Measurements from ENCODE around the gene TNIK. TPM values are rescaled to one million over a fixed set of nuclear protein-coding genes. Genes with fewer than 3 reads are reported as not detected.

TNIK gene
- polyA plus RNA-seq, 1 donor, result 32.3 TPM

DNA sequence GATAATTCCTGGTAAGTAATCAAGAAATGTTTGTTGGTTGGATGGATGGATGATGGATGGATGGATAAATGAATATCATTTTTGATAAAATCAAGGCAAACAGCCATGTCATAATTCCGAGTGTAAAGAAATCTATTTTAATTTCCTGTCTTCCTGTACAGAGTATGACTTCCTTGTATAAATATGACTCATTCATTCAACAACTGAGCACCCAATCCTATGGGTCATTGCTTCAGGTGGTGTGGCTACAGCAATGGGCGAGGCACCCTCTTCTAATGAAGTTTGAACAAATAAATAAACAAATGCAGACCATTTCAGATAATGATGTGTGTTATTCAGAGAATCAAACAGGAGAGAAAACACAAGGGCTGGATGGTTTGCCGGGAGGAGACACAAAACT, 198.7 kb downstream of the TNIK start:
- H3K36me3 ChIP-seq (ENCODE audit: control insufficient read depth, insufficient read depth, low read length), result no peaks in the 10 kb centered on the region
- no peak overlapping the region for H3K27ac ChIP-seq (ENCODE audit: low read length)
- H3K4me1 ChIP-seq (ENCODE audit: control insufficient read depth, insufficient read depth, low read length), result peaks cover 5% of the 10 kb centered on the region
- no peak overlapping the region for H3K4me3 ChIP-seq (ENCODE audit: low read length)
- H3K9me3 ChIP-seq (ENCODE audit: control insufficient read depth, low read depth, low read length), result no peaks in the 10 kb centered on the region
- H3K27me3 ChIP-seq (ENCODE audit: control insufficient read depth, insufficient read depth, low read length), result no peaks in the 10 kb centered on the region
- no peak for DNase-seq
- WGBS (ENCODE audit: insufficient coverage, low lambda C conversion rate), result no CpG with 5 or more reads among the region's 3 CpGs

DNA sequence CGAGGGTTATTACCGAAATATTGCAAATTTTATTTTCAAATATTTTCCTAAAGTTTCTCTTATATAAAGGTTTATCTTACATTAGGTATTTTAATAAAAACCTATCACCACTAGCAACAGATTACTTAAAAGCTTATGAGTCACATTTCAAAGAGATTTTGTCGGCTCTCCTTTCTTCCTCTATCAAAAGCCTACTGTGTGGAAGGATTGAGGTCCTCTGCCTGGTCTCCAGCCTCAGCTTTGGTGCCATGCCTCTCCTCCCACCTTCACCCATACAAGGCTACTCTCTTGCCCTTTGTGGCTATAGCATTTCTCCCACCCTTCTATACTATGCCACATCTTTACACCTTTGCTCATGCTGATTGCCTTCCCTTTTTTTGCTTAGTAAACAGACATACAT, 199.3 kb downstream of the TNIK start:
- H3K4me3 ChIP-seq (ENCODE audit: low read length), result no peak overlapping the region
- no peak overlapping the region for H3K27ac ChIP-seq (ENCODE audit: low read length)
- DNase-seq, result no peak
- H3K27me3 ChIP-seq (ENCODE audit: control insufficient read depth, insufficient read depth, low read length), result no peaks in the 10 kb centered on the region
- H3K36me3 ChIP-seq (ENCODE audit: control insufficient read depth, insufficient read depth, low read length), result no peaks in the 10 kb centered on the region
- WGBS (ENCODE audit: insufficient coverage, low lambda C conversion rate), result 83% methylated on average over 2 of the region's 3 CpGs
- no peaks in the 10 kb centered on the region for H3K9me3 ChIP-seq (ENCODE audit: control insufficient read depth, low read depth, low read length)
- peaks cover 2% of the 10 kb centered on the region for H3K4me1 ChIP-seq (ENCODE audit: control insufficient read depth, insufficient read depth, low read length)

DNA sequence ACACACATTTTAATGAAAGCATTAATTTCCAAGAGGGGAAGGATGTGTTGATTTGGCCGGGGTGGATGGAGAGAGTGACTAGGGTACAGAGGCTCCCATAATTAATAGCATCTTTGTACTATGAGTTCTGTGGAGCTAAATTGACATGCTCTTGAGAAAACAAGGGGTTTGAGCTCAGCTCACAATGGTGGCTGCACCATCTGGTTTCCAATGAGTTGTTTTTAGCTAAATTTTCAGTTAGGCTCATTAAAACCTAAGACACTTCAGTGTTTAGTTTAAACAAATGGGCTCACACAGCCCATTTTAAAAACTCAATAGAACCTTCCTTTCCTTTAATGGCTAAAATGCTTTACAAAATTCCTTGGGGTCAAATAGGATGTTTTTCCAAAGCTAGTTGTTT, 199.7 kb downstream of the TNIK start:
- no peaks in the 10 kb centered on the region for H3K27me3 ChIP-seq (ENCODE audit: control insufficient read depth, insufficient read depth, low read length)
- DNase-seq, result no peak
- H3K27ac ChIP-seq (ENCODE audit: low read length), result no peak overlapping the region
- H3K4me1 ChIP-seq (ENCODE audit: control insufficient read depth, insufficient read depth, low read length), result no peaks in the 10 kb centered on the region
- H3K36me3 ChIP-seq (ENCODE audit: control insufficient read depth, insufficient read depth, low read length), result no peaks in the 10 kb centered on the region
- H3K9me3 ChIP-seq (ENCODE audit: control insufficient read depth, low read depth, low read length), result no peaks in the 10 kb centered on the region
- no CpG with 5 or more reads among the region's 1 CpG for WGBS (ENCODE audit: insufficient coverage, low lambda C conversion rate)
- no peak overlapping the region for H3K4me3 ChIP-seq (ENCODE audit: low read length)

DNA sequence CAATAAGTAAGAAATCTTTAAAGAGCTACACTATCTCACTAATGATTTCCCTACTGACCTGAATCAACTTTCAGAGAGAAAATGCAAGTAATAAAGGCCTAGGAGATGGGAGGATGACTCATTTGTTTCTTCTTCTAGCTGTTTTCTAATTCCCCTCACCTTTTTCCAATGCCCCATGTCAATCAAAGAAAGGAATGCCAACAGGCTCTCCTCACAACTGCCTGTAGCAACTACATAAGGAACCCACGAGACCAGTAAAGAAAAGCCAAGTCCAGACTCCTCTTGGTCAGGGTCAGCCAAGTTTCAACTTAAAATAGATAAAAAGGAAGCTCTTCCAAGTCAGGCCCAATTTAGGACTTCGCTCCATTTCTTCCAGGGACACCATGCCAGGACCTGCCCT, 201.9 kb downstream of the TNIK start:
- H3K36me3 ChIP-seq (ENCODE audit: control insufficient read depth, insufficient read depth, low read length), result no peaks in the 10 kb centered on the region
- DNase-seq, result no peak
- H3K27me3 ChIP-seq (ENCODE audit: control insufficient read depth, insufficient read depth, low read length), result no peaks in the 10 kb centered on the region
- H3K4me3 ChIP-seq (ENCODE audit: low read length), result no peak overlapping the region
- H3K9me3 ChIP-seq (ENCODE audit: control insufficient read depth, low read depth, low read length), result no peaks in the 10 kb centered on the region
- no peak overlapping the region for H3K27ac ChIP-seq (ENCODE audit: low read length)
- no peaks in the 10 kb centered on the region for H3K4me1 ChIP-seq (ENCODE audit: control insufficient read depth, insufficient read depth, low read length)
- WGBS (ENCODE audit: insufficient coverage, low lambda C conversion rate), result 100% methylated on average over 1 of the region's 2 CpGs

DNA sequence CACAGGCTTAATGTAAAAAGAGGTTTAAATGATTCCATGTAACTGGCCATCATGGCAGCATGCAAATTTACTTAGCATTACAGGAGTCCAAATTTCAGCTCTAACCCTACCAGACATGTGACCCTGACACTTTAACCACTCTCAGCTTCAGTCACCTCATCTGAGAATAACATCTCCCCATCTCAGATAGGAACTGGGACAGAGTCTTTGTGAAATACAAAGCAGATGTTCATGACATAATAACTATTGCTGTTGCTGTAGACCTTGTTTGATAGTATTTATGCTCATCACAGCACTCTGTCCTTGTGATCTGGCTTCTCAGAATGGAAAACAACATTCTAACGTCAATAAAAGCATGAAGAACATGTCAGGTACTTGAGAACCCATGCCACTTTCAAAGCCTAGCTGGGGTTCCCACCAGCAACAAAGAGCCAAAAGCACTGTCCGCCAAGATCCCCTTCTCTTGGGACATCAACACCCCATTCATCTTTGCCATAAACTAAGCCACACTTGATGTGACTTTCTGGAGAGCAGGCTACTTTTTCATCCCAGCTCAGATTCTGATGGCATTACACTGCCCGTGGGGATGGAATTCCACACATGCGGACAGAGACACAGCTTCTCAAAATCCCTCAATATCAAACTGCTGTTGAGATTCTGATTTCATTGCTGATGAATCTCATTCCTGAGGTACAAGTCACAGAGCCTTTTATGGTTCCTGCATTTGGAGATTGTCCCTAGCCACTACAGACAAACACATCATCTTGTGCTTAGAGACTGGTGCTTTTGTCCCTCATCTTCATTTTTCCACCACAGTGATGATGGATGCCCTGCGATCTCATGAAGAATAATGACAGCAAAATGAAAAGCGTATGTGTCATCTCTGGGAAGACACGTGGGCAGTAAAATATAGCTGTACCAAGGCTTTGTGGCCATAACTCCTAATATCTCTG, 202.7 kb downstream of the TNIK start:
- Histone ChIP-seq H3K36me3 (ENCODE audit: control insufficient read depth, insufficient read depth, low read length) (no peaks in the 10 kb centered on the region), H3K27ac (ENCODE audit: low read length) (no peak overlapping the region), H3K9me3 (ENCODE audit: control insufficient read depth, low read depth, low read length) (no peaks in the 10 kb centered on the region), H3K4me1 (ENCODE audit: control insufficient read depth, insufficient read depth, low read length) (no peaks in the 10 kb centered on the region), H3K4me3 (ENCODE audit: low read length) (no peak overlapping the region), H3K27me3 (ENCODE audit: control insufficient read depth, insufficient read depth, low read length) (no peaks in the 10 kb centered on the region)
- WGBS (ENCODE audit: insufficient coverage, low lambda C conversion rate), result no CpG with 5 or more reads among the region's 7 CpGs
- DNase-seq, result no peak

DNA sequence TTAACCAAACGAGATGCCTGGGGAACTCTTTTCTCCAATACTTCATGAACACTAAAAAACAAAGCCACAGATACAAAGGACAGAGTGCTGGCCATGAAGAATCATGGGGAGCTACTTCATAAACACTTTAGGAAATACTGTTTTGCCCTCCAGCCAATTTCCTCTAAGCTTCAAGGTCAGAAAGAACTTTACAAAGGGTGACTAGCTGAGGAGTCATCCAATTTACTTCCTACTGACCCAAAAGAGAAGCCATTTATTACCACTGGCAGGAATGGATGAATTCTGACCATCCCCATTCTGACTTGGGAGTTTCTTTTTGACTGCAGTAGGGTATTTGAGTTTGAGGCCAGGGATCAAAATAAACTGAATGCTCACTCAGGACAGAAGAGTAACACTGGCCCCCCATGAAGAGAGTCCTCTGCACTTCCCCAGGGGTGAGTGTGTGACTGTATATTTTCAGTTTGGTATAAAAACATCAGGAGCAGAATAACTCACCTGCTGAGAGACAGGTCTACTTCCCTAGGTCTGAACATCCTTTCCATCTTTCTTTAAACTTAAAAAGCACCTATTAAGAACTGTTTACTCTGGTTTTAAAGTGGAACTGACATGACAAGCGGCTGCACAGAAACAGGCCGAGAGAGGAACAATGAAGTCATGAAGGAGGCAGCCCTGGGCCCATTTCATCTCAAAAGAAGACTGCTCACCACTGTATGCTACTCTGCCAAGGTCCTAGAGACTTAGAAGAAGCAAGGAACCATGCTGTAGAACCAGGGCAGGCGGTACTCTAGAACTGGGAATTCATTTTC, 203.6 kb downstream of the TNIK start:
- WGBS (ENCODE audit: insufficient coverage, low lambda C conversion rate), result 80% methylated on average over 2 of the region's 4 CpGs
- no peak overlapping the region for H3K27ac ChIP-seq (ENCODE audit: low read length)
- no peaks in the 10 kb centered on the region for H3K36me3 ChIP-seq (ENCODE audit: control insufficient read depth, insufficient read depth, low read length)
- no peaks in the 10 kb centered on the region for H3K4me1 ChIP-seq (ENCODE audit: control insufficient read depth, insufficient read depth, low read length)
- no peak for DNase-seq
- H3K27me3 ChIP-seq (ENCODE audit: control insufficient read depth, insufficient read depth, low read length), result no peaks in the 10 kb centered on the region
- no peak overlapping the region for H3K4me3 ChIP-seq (ENCODE audit: low read length)
- H3K9me3 ChIP-seq (ENCODE audit: control insufficient read depth, low read depth, low read length), result no peaks in the 10 kb centered on the region

DNA sequence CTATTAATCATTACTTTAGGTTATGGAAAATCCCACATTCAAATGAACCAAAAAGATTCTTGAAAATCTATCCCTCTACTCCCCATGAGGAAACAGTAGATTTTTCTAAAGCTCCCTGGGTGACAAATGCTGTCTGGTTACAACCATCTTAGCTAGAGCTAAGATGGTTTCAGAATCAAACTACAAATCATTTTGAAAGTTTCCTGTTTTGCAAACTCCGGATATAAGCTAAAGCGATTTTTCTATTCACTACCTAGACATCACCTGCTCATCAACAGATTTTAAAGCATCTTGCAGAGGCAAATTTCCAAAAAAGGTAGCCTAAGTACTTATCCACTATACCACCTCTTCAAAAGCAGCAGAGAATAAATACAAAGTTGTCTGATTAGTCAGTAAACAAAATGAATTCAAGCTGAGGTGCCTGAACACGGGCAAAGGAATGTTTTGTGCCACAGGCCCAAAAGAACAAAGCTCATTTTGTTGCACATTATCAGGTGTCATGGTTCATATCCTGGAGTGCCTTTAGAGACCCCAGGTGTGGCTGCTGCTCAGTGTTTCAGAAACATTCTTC, 204.9 kb downstream of the TNIK start:
- WGBS (ENCODE audit: insufficient coverage, low lambda C conversion rate), result 80% methylated on average over 1 of the region's 3 CpGs
- Histone ChIP-seq H3K36me3 (ENCODE audit: control insufficient read depth, insufficient read depth, low read length) (no peaks in the 10 kb centered on the region), H3K27ac (ENCODE audit: low read length) (no peak overlapping the region), H3K27me3 (ENCODE audit: control insufficient read depth, insufficient read depth, low read length) (no peaks in the 10 kb centered on the region), H3K4me3 (ENCODE audit: low read length) (no peak overlapping the region), H3K4me1 (ENCODE audit: control insufficient read depth, insufficient read depth, low read length) (no peaks in the 10 kb centered on the region), H3K9me3 (ENCODE audit: control insufficient read depth, low read depth, low read length) (no peaks in the 10 kb centered on the region)
- no peak for DNase-seq

DNA sequence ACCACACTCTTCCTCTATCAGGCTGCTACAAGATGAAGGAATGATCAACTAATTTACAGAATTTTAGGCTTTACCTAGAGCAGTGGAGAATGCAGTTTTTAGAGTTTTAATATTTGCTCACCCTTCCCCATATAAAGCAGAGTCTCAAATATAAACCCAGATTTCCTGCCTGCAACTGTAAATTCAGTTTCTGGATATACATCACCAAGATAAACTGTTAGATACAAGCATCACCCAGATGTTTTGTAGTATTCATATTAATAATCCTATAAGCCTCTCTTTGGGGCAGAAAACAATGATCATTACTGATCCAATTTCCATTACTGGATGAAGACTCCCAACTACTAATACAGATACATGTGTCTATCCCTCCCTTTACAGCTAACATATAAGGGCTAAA, 205.9 kb downstream of the TNIK start:
- Histone ChIP-seq H3K4me3 (ENCODE audit: low read length) (no peak overlapping the region), H3K9me3 (ENCODE audit: control insufficient read depth, low read depth, low read length) (no peaks in the 10 kb centered on the region)

DNA sequence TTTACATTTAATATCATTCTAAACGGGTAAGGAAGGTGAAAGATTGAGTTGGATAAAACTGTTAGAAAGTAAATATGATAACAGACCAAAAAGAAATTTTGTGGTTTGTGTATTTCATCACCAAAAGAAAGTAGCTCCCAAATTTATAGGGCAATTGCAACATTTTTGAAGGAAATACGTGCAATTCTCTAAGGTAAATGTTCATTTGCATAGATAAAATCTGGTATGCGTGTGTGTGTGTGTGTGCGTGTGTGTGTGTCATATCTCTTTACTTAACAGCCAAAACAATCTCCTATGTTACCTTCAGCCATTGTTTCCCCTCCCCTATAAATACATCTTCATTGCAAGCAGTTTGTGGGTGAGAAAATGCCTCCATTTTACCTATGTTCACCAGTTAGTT, 208.4 kb downstream of the TNIK start:
- WGBS (ENCODE audit: insufficient coverage, low lambda C conversion rate), result 90% methylated on average over 4 of the region's 4 CpGs
- no peak for DNase-seq
- H3K36me3 ChIP-seq (ENCODE audit: control insufficient read depth, insufficient read depth, low read length), result no peaks in the 10 kb centered on the region
- no peak overlapping the region for H3K27ac ChIP-seq (ENCODE audit: low read length)
- H3K27me3 ChIP-seq (ENCODE audit: control insufficient read depth, insufficient read depth, low read length), result no peaks in the 10 kb centered on the region
- no peak overlapping the region for H3K4me3 ChIP-seq (ENCODE audit: low read length)
- H3K4me1 ChIP-seq (ENCODE audit: control insufficient read depth, insufficient read depth, low read length), result no peaks in the 10 kb centered on the region
- no peaks in the 10 kb centered on the region for H3K9me3 ChIP-seq (ENCODE audit: control insufficient read depth, low read depth, low read length)

More for the DNA sequence above, 205.9 kb downstream of the TNIK start:
- H3K27ac ChIP-seq (ENCODE audit: low read length), result no peak overlapping the region
- no peaks in the 10 kb centered on the region for H3K36me3 ChIP-seq (ENCODE audit: control insufficient read depth, insufficient read depth, low read length)
- DNase-seq, result no peak
- no peaks in the 10 kb centered on the region for H3K4me1 ChIP-seq (ENCODE audit: control insufficient read depth, insufficient read depth, low read length)
- no peaks in the 10 kb centered on the region for H3K27me3 ChIP-seq (ENCODE audit: control insufficient read depth, insufficient read depth, low read length)

DNA sequence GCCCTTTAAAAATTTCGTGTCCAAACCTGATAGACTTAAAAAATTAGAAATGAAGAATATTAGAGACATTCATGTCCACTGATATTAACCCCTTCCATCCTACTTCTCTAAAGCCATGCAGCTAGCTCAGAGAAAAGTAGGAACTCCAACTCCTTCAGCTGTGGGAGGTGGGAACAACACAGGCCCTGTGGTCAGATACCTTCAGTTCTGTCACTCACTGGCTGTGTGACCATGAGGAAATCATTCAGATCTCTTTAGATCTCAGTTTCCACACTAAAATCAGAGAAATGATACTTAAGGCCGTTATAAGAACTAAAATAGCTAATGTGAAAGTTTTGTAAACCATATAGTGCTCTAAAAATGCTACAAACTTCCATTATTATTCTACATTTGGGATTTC, 209.8 kb downstream of the TNIK start:
- WGBS (ENCODE audit: insufficient coverage, low lambda C conversion rate), result no CpG with 5 or more reads among the region's 2 CpGs
- Histone ChIP-seq H3K4me3 (ENCODE audit: low read length) (no peak overlapping the region), H3K27ac (ENCODE audit: low read length) (no peak overlapping the region), H3K27me3 (ENCODE audit: control insufficient read depth, insufficient read depth, low read length) (no peaks in the 10 kb centered on the region), H3K4me1 (ENCODE audit: control insufficient read depth, insufficient read depth, low read length) (no peaks in the 10 kb centered on the region), H3K9me3 (ENCODE audit: control insufficient read depth, low read depth, low read length) (no peaks in the 10 kb centered on the region), H3K36me3 (ENCODE audit: control insufficient read depth, insufficient read depth, low read length) (no peaks in the 10 kb centered on the region)
- no peak for DNase-seq

All from large intestine (tissue), 3 donors.